IMR-90 (cell line): ENCODE measurements around the gene UXS1. TPM values are rescaled to one million over a fixed set of nuclear protein-coding genes. Genes with fewer than 3 reads are reported as not detected.

Source experiments
- ATAC-seq: fragments of 200-7000 bp; cut with Tn5 transposase; 2 replicates; pipeline ENCODE4 v1.9.1; 2020; ENCODE audit warnings: low read depth, mild to moderate bottlenecking, moderate library complexity
- BruUV-seq: library from RNA; stranded (reverse); fragments of 400-500 nt; replicated peaks from 2 replicates; lab custom pipeline; 2021; lab: Mats Ljungman, UMichigan
- CTCF ChIA-PET: fragments of 300-600 bp; formaldehyde crosslinking; extraction: SDS; loops from one replicate; lab custom pipeline; 2021; ENCODE audit warnings: antibody characterized with exemption; lab: Yijun Ruan, JAX
- POLR2A ChIA-PET: fragments of 300-600 bp; sonication (Branson Sonifier 250); formaldehyde crosslinking; loops from one replicate; lab custom pipeline; 2022; ENCODE audit warnings: antibody characterized with exemption; ENCODE audit not compliant: unreplicated experiment; lab: Charles Lee
- DNase-seq: peaks from one replicate; pipeline ENCODE4 v3.0.0; 2013
- H2AFZ ChIP-seq: replicated peaks from 2 replicates; pipeline ENCODE3; 2013; ENCODE audit warnings: low read length, mild to moderate bottlenecking; ENCODE audit not compliant: poor library complexity
- H2AK5ac ChIP-seq: 2 replicates; pipeline ENCODE4 v1.6.1; 2013; ENCODE audit warnings: low read depth, low read length, inconsistent platforms
- H2AK9ac ChIP-seq: replicated peaks from 2 replicates; pipeline ENCODE3; 2013; ENCODE audit warnings: mild to moderate bottlenecking, low read depth, low read length, moderate library complexity; ENCODE audit not compliant: poor library complexity
- H2BK120ac ChIP-seq: 2 replicates; pipeline ENCODE4 v1.6.1; 2013; ENCODE audit warnings: low read depth, low read length, inconsistent platforms
- H2BK15ac ChIP-seq: 3 replicates; pipeline ENCODE4 v1.6.1; 2013; ENCODE audit warnings: low read depth, low read length, inconsistent platforms
- H2BK20ac ChIP-seq: 2 replicates; pipeline ENCODE4 v1.6.1; 2013; ENCODE audit warnings: low read depth, mild to moderate bottlenecking, inconsistent platforms, low read length, moderate library complexity
- H2BK5ac ChIP-seq: 2 replicates; pipeline ENCODE4 v1.6.1; 2013; ENCODE audit warnings: mild to moderate bottlenecking, low read depth, low read length, inconsistent platforms; ENCODE audit not compliant: poor library complexity, severe bottlenecking
- H3K14ac ChIP-seq: replicated peaks from 2 replicates; pipeline ENCODE4 v1.6.1; 2013; ENCODE audit warnings: low read depth, low read length, inconsistent platforms
- H3K18ac ChIP-seq: 2 replicates; pipeline ENCODE4 v1.6.1; 2013; ENCODE audit warnings: low read depth, low read length, control low read depth
- H3K23ac ChIP-seq: 2 replicates; pipeline ENCODE4 v1.6.1; 2013; ENCODE audit warnings: low read depth, low read length, inconsistent platforms
- H3K27ac ChIP-seq: 2 replicates; pipeline ENCODE4 v1.5.1; 2013; ENCODE audit warnings: mild to moderate bottlenecking, control low read depth, low read length; ENCODE audit not compliant: insufficient read depth
- H3K27me3 ChIP-seq: 2 replicates; pipeline ENCODE4 v1.6.1; 2013; ENCODE audit warnings: low read length; ENCODE audit not compliant: control insufficient read depth, insufficient read depth
- H3K36me3 ChIP-seq: 2 replicates; pipeline ENCODE4 v1.6.1; 2013; ENCODE audit warnings: low read length, mixed read lengths; ENCODE audit not compliant: control insufficient read depth, insufficient read depth
- H3K4ac ChIP-seq: 2 replicates; pipeline ENCODE4 v1.6.1; 2013; ENCODE audit warnings: low read depth, low read length, inconsistent platforms
- H3K4me1 ChIP-seq: 2 replicates; pipeline ENCODE4 v1.6.1; 2013; ENCODE audit warnings: low read length, mixed read lengths; ENCODE audit not compliant: control insufficient read depth, insufficient read depth
- H3K4me2 ChIP-seq: 2 replicates; pipeline ENCODE4 v1.6.1; 2013; ENCODE audit warnings: low read depth, mild to moderate bottlenecking, control low read depth, low read length, moderate library complexity
- H3K4me3 ChIP-seq: 2 replicates; pipeline ENCODE4 v1.5.1; 2013; ENCODE audit warnings: low read depth, mild to moderate bottlenecking, control low read depth, low read length, moderate library complexity; ENCODE audit not compliant: insufficient read depth
- H3K56ac ChIP-seq: 2 replicates; pipeline ENCODE4 v1.6.1; 2013; ENCODE audit warnings: low read length, inconsistent platforms; ENCODE audit not compliant: insufficient read depth; ENCODE audit errors: extremely low read depth
- H3K79me1 ChIP-seq, 2 experiments: 2 replicates each; pipeline ENCODE4 v1.6.1; 2013; ENCODE audit warnings: low read length in 2 of 2, inconsistent platforms in 1 of 2, low read depth in 1 of 2
- H3K9ac ChIP-seq: 2 replicates; pipeline ENCODE4 v1.6.1; 2013; ENCODE audit warnings: low read depth, low read length, control low read depth
- H3K9me1 ChIP-seq: 2 replicates; pipeline ENCODE4 v1.6.1; 2013; ENCODE audit warnings: low read length, inconsistent platforms; ENCODE audit not compliant: insufficient read depth
- H3K9me3 ChIP-seq: 2 replicates; pipeline ENCODE4 v1.6.1; 2013; ENCODE audit warnings: low read length; ENCODE audit not compliant: control insufficient read depth, insufficient read depth
- H4K20me1 ChIP-seq: 2 replicates; pipeline ENCODE4 v1.6.1; 2013; ENCODE audit warnings: low read length, inconsistent platforms; ENCODE audit not compliant: insufficient read depth
- H4K5ac ChIP-seq: 2 replicates; pipeline ENCODE4 v1.6.1; 2013; ENCODE audit warnings: mild to moderate bottlenecking, low read depth, low read length, control low read depth
- H4K8ac ChIP-seq, 2 experiments: 2 replicates each; pipeline ENCODE4 v1.6.1; 2013; ENCODE audit warnings: low read depth in 2 of 2, low read length in 2 of 2, control low read depth in 1 of 2, inconsistent platforms in 1 of 2
- H4K91ac ChIP-seq: 2 replicates; pipeline ENCODE4 v1.6.1; 2013; ENCODE audit warnings: low read depth, low read length, inconsistent platforms; ENCODE audit not compliant: insufficient read depth
- BHLHE40 ChIP-seq: fragments of 150-350 bp; IDR thresholded peaks from 2 replicates; pipeline ENCODE4 v1.6.1; 2016; ENCODE audit warnings: mild to moderate bottlenecking, low read depth, low read length
- CEBPB ChIP-seq: IDR thresholded peaks from 2 replicates; pipeline ENCODE4 v1.6.1; 2012; ENCODE audit warnings: low read depth, low read length, improper control_type of control experiment
- CHD1 ChIP-seq: IDR thresholded peaks from 2 replicates; pipeline ENCODE4 v1.6.1; 2012; ENCODE audit warnings: low read depth, low read length, improper control_type of control experiment
- CTCF ChIP-seq: conservative IDR thresholded peaks from 2 replicates; pipeline ENCODE4 v1.5.1; 2012; ENCODE audit warnings: mild to moderate bottlenecking, low read depth, low read length, improper control_type of control experiment
- ELK1 ChIP-seq: fragments of 150-350 bp; IDR thresholded peaks from 2 replicates; pipeline ENCODE4 v1.6.1; 2016; ENCODE audit warnings: low read depth, mild to moderate bottlenecking, low read length, moderate library complexity, borderline replicate concordance
- FOS ChIP-seq: fragments of 150-350 bp; IDR thresholded peaks from 2 replicates; pipeline ENCODE4 v1.6.1; 2016; ENCODE audit warnings: low read depth, low read length
- MAFK ChIP-seq: IDR thresholded peaks from 2 replicates; pipeline ENCODE4 v1.6.1; 2012; ENCODE audit warnings: low read depth, low read length, improper control_type of control experiment
- MAZ ChIP-seq: IDR thresholded peaks from 2 replicates; pipeline ENCODE4 v1.6.1; 2012; ENCODE audit warnings: low read depth, mild to moderate bottlenecking, low read length, improper control_type of control experiment, moderate library complexity, borderline replicate concordance
- MXI1 ChIP-seq: IDR thresholded peaks from 2 replicates; pipeline ENCODE4 v1.6.1; 2012; ENCODE audit warnings: low read depth, mild to moderate bottlenecking, low read length, moderate library complexity, borderline replicate concordance
- NFE2L2 ChIP-seq: fragments of 150-350 bp; IDR thresholded peaks from 2 replicates; pipeline ENCODE4 v1.6.1; 2016; ENCODE audit warnings: low read depth, mild to moderate bottlenecking, low read length
- POLR2A ChIP-seq: IDR thresholded peaks from 2 replicates; pipeline ENCODE4 v1.6.1; 2012; ENCODE audit warnings: mild to moderate bottlenecking, low read depth, low read length
- RAD21 ChIP-seq: IDR thresholded peaks from 2 replicates; pipeline ENCODE4 v1.6.1; 2012; ENCODE audit warnings: low read length, improper control_type of control experiment
- RCOR1 ChIP-seq: IDR thresholded peaks from 2 replicates; pipeline ENCODE4 v1.6.1; 2012; ENCODE audit warnings: mild to moderate bottlenecking, low read length, improper control_type of control experiment; ENCODE audit not compliant: insufficient replicate concordance
- RFX5 ChIP-seq: IDR thresholded peaks from 2 replicates; pipeline ENCODE4 v1.8.0; 2012; ENCODE audit warnings: low read depth, mild to moderate bottlenecking, low read length, moderate library complexity
- SMC3 ChIP-seq: fragments of 150-350 bp; IDR thresholded peaks from 2 replicates; pipeline ENCODE4 v1.6.1; 2016; ENCODE audit warnings: low read depth, mild to moderate bottlenecking, antibody characterized with exemption, low read length, moderate library complexity
- USF2 ChIP-seq: fragments of 150-350 bp; IDR thresholded peaks from 2 replicates; pipeline ENCODE4 v1.6.1; 2017; ENCODE audit warnings: mild to moderate bottlenecking, antibody characterized with exemption, low read length, low read depth
- WGBS, 2 experiments: methylation state at CpG; one replicate each; pipeline versions ENCODE4 v1.1.5 to v1.1.7; 2013; ENCODE audit warnings: missing lambda C conversion rate in 2 of 2; ENCODE audit not compliant: insufficient read length in 1 of 2; ENCODE audit errors: extremely low coverage in 2 of 2; 5-methylcytosine and 5-hydroxymethylcytosine counted together
- dilution Hi-C: fragments of 300-500 bp; cut with HindIII; formaldehyde crosslinking; loops from one replicate; pipeline ENCODE4 v1.14.3; 2018; ENCODE audit warnings: low sequenced_read_pairs; ENCODE audit not compliant: unreplicated experiment
- in situ Hi-C: fragments of 300-500 bp; cut with MboI; formaldehyde crosslinking; loops from 3 replicates; pipeline ENCODE4 v1.14.3; 2019; ENCODE audit warnings: low sequenced_read_pairs, inconsistent platforms, mixed read lengths
- intact Hi-C: fragments of 100-400 bp; cut with micrococcal nuclease; formaldehyde crosslinking; loops from 2 replicates; pipeline ENCODE4 v1.10.0; 2022
- polyA plus RNA-seq, 3 experiments: library from polyadenylated mRNA; depleted of rRNA; stranded (reverse); fragments of >200 nt; gene quantifications; 2 replicates each; pipeline ENCODE4 v1.2.3, GENCODE V29; 2012; ENCODE audit warnings: low replicate concordance in 1 of 3
- total RNA-seq: library from RNA; depleted of rRNA; stranded (reverse); fragments of >200 nt; gene quantifications from 2 replicates; pipeline ENCODE4 v1.2.3, GENCODE V29; 2012

UXS1 gene
- total and polyA plus RNA-seq, 2 of the 4 experiments (the other 2 are of a cell fraction) = 33.7 to 54.3 TPM

- H4K5ac ChIP-seq = no peak overlapping the region
- no peak overlapping the region for H3K14ac ChIP-seq
- H3K9me3 ChIP-seq = peaks cover 2% of the 10 kb centered on the region
- H3K23ac ChIP-seq = no peak overlapping the region
- no peak overlapping the region for H3K4me3 ChIP-seq
- no peaks in the 10 kb centered on the region for H3K9me1 ChIP-seq
- H3K4me2 ChIP-seq = no peak overlapping the region
- POLR2A ChIA-PET = no interaction called here
- ATAC-seq (no peak), DNase-seq (no peak)
- intact Hi-C loops (no loop called here), in situ Hi-C loops (no loop called here), dilution Hi-C loops (no loop called here)
- H3K9ac ChIP-seq = no peak overlapping the region
- no peak overlapping the region for H2AFZ ChIP-seq
- H3K18ac ChIP-seq = no peak overlapping the region
- H2BK5ac ChIP-seq = no peak overlapping the region
- no peak overlapping the region for H2BK15ac ChIP-seq
- H4K8ac ChIP-seq = no peak overlapping the region
- H2AK9ac ChIP-seq = no peak overlapping the region
- no peaks in the 10 kb centered on the region for H3K79me1 ChIP-seq
- no peaks in the 10 kb centered on the region for H3K36me3 ChIP-seq
- TF ChIP-seq RFX5 = no peak
- no peak for TF ChIP-seq RCOR1
- no peak for TF ChIP-seq BHLHE40
- TF ChIP-seq MAZ = no peak
- no peak for TF ChIP-seq POLR2A
- no peak for TF ChIP-seq MAFK
- TF ChIP-seq ELK1 = no peak
- TF ChIP-seq CHD1 = no peak
- TF ChIP-seq SMC3 = no peak
- no peak for TF ChIP-seq MXI1
- no peak for TF ChIP-seq FOS
- TF ChIP-seq CTCF = no peak
- no peak for TF ChIP-seq USF2
- TF ChIP-seq CEBPB = no peak
- TF ChIP-seq NFE2L2 = no peak
- TF ChIP-seq RAD21 = no peak
- H4K20me1 ChIP-seq = no peaks in the 10 kb centered on the region
- WGBS, 2 experiments = no CpG with 5 or more reads among the region's 4 CpGs
- H2AK5ac ChIP-seq = no peak overlapping the region
- no peak overlapping the region for H3K56ac ChIP-seq
- no peaks in the 10 kb centered on the region for H3K4me1 ChIP-seq
- no peak overlapping the region for H2BK120ac ChIP-seq
- no peak overlapping the region for H3K27ac ChIP-seq
- no peak overlapping the region for H2BK20ac ChIP-seq
- BruUV-seq = no TSS peak
- CTCF ChIA-PET = no interaction called here
- no peak overlapping the region for H3K4ac ChIP-seq
- peaks cover 57% of the 10 kb centered on the region for H3K27me3 ChIP-seq
- H4K91ac ChIP-seq = no peak overlapping the region
Measured at GRCh38 chr2:106068451-106068850, 125.7 kb downstream of the UXS1 start.
